Epithelial cell of prostate (primary cell): ENCODE results near the gene TMEM232.
A peak's percentile ranks its signal among the peaks of the same experiment; 100 is the strongest.
"Not testable (repeated sequence)": the region's sequence is repeated elsewhere in the genome, so short reads cannot be mapped to it uniquely, and the experiment has no call there.

ENCODE experiments used
- DNase-seq: peaks from one replicate; pipeline ENCODE4 v3.0.0-alpha.2; 2011; ENCODE audit warnings: low read depth, low spot score
- H3K27ac ChIP-seq: fragments of 450-650 bp; 2 replicates; pipeline ENCODE4 v1.5.1; 2017; ENCODE audit warnings: mild to moderate bottlenecking

TMEM232 gene

GRCh38 chr5:110544603-110545002 lies 181.9 kb downstream of the TMEM232 start:
- DNase-seq, result peak; percentile 2
- H3K27ac ChIP-seq, result no peak overlapping the region

DNA sequence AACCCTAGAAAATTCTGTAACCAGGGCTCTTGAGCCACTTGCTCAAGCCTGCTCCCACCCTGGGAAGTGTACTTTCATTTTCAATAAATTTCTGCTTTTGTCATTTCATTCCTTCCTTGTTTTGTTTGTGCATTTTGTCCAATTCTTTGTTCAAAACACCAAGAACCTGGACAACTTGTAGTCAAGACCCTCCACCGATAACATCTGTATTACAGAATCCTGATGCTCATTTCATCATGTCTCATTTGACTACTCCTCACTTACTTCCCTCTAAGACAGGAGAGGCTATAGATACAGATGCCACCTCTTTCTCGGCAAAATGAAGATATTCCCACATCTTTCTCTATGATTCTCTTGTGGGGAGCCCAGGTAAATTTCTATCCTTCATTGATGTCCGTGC lies 183.5 kb downstream of the TMEM232 start:
- no peak overlapping the region for H3K27ac ChIP-seq
- no peak for DNase-seq

DNA sequence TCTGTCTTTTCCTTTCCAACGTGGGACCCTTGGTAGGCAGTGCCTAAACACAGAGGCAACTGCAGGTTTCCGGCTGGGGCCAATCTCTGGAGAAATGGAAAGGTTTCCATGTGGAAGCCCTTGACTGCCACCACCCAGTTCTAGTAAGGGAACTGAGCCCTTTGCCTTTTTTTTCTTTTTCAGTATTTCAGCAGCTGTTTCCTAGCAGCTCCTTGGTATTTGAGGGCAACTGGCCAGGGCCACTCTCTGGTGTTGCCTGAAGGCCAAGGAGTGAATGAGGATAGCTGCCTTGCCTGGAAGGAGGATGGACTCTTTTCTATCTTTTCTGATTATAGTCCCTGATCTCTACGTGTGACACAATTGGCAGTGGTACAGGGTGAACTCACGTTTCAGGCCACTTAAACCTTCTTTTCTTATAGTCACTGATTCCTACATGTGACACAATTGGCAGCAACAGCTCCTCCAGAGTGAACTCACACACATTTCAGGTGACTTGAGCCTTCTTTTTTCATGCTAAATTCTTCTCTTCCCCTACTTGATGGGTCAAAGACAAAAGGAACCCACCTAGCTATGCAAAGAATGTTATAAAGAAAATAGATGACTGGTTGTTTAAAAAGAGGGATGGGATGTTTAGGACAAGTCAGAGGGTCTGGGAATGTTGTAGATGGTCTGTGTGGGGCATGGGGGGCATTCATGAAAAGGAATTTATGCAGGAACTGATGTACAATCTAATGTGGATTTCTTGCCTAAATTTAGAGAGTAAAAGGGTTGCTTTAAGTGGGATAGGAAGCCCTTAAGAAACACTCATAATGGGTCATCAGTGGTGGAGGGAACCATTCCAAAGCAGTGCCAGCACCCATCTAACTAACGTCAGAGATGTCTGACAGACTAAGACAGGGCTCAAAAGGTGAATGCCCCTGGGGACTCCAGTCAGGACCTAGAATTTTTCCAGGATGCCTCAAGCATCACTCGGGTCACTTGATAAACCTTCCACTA lies 190.1 kb downstream of the TMEM232 start:
- H3K27ac ChIP-seq, result no peak overlapping the region
- no peak for DNase-seq

DNA sequence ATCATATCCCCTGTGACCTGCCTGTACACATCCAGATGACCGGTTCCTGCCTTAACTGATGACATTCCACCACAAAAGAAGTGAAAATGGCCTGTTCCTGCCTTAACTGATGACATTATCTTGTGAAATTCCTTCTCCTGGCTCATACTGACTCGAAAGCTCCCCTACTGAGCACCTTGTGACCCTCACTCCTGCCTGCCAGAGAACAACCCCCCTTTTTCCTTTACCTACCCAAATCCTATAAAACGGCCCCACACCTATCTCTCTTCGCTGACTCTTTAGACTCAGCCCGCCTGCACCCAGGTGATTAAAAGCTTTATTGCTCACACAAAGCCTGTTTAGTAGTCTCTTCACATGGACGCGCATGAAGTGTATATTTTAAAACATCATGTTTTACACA lies 191.3 kb downstream of the TMEM232 start:
- H3K27ac ChIP-seq, DNase-seq: not testable (repeated sequence)

DNA sequence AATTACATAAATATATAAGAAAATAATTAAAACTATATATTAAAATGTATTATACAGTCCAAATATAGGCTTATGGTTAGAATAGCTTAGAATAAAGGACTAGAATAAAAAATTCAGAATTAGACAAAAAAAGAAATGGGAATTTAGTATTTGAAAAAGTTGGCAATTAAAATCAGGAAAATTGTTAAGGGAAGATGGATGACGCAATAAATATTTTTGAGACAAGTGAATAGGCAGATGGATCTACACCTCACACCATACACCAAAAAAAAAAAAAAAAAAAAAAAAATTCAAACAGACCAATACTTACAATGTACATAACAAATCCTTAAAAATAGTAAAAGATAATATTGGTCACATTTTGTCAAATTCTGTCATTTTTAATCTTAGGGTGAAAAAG lies 200.7 kb downstream of the TMEM232 start:
- no peak for DNase-seq
- H3K27ac ChIP-seq, result no peak overlapping the region

GRCh38 chr5:110517396-110517795 lies 209.1 kb downstream of the TMEM232 start:
- H3K27ac ChIP-seq, result no peak overlapping the region

DNA sequence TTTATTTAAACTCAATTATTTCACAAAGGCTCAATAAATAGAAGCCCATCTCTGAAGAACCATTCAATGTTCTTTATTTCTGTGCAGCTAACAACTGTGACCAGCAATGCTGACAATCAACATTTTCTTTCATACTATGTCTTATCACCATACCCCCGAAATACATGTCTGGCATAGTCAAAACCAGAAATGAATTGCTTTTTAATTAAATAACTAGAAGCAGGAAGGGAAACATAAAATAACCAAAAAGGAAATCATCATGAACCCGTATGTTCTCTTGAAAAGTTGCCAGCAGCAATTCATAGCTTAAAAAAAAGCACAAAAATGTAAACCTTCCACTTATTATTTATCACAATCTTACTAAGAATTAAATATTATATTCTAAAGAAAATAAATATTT lies 212.4 kb downstream of the TMEM232 start:
- DNase-seq, result no peak
- H3K27ac ChIP-seq, result no peak overlapping the region

More at GRCh38 chr5:110517396-110517795, 209.1 kb downstream of the TMEM232 start:
- DNase-seq, result no peak

GRCh38 chr5:110512266-110512665 lies 214.2 kb downstream of the TMEM232 start:
- H3K27ac ChIP-seq, result no peak overlapping the region
- DNase-seq, result no peak

- no peak overlapping the region for H3K27ac ChIP-seq
- DNase-seq, result no peak
Observed at GRCh38 chr5:110510146-110510545, 216.3 kb downstream of the TMEM232 start.

DNA sequence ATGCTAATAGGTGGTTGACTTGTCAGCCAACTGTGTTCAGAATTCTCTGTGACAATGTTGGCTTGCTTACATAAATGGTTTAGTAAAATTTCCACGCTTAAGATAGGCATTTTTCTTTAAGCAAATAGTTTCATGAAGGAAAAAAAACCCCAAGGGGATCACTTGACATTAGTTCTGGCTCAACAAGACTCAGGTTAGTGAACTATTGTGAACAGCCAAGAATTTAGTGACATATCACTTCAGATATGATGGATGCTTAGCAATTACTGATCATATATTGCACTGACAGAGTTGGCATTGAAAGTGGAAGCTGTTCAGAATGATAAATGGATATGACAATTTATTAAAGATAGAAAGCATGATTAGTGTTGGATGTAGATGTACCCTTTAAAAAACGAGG lies 218.5 kb downstream of the TMEM232 start:
- no peak for DNase-seq
- no peak overlapping the region for H3K27ac ChIP-seq

GRCh38 chr5:110506378-110506777 lies 220.1 kb downstream of the TMEM232 start:
- no peak for DNase-seq
- no peak overlapping the region for H3K27ac ChIP-seq

GRCh38 chr5:110496276-110496675 lies 230.2 kb downstream of the TMEM232 start:
- DNase-seq, result no peak
- no peak overlapping the region for H3K27ac ChIP-seq

GRCh38 chr5:110492446-110492845 lies 234.0 kb downstream of the TMEM232 start:
- no peak overlapping the region for H3K27ac ChIP-seq
- no peak for DNase-seq

DNA sequence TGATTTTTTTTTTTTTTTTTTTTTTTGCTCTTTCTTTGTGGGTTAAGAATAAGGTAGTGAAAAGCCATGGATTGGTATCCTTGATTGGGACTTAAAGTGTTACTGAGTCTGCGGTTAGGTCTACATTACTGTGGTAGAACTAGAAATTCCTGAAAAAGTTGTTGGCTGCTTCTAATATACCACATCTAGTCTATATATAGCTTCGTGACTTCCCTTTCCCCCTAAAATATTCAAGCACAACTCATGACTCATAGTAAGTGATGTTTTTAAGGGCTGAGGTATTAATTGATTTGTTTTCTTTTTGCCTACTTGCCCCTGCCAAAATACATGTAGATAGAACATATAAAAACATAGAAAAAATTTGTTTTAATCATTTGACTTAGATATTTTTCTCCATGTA lies 247.6 kb downstream of the TMEM232 start:
- H3K27ac ChIP-seq, result no peak overlapping the region
- no peak for DNase-seq

DNA sequence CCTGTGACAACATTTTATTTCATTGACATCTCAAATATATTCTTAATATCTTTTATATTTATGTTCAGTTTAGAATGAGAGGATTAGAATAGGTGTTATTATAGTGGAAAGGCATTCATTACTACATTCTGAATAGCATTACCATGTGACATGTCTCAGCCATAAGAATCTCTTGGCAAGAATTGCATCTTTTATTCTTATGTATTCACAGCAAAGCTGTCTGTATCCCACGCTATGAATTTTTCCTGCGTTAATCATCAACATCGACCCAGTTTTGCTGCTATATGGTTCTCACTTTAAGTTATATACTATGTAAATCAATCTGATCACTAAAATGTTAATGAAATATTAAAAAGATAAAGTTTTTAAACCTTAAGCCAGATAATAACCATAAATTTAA lies 248.6 kb downstream of the TMEM232 start:
- no peak for DNase-seq
- no peak overlapping the region for H3K27ac ChIP-seq

GRCh38 chr5:110476164-110476563 lies 250.3 kb downstream of the TMEM232 start:
- H3K27ac ChIP-seq, result no peak overlapping the region
- no peak for DNase-seq

- H3K27ac ChIP-seq, result no peak overlapping the region
Observed at GRCh38 chr5:110475529-110475928, 250.9 kb downstream of the TMEM232 start.

DNA sequence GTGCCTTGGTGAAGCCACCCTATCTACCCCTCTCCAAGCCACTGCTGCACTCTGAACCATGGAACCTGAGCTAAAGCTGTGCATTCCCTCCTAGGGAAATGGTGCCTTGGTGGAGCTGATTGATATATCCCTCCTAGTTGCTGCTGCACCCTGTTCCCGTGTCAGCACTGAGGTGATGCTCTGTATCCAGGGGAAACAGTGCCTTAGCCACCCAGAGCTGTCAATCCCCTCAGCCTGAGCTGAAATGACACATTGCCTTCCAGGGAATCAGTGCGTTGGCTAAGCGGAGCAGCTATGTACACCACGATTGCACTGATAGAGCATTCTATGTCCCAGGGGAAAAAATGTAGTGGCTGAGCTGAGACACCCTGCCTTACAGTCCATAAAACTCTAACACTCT lies 257.0 kb downstream of the TMEM232 start:
- no peak overlapping the region for H3K27ac ChIP-seq
- no peak for DNase-seq

More at GRCh38 chr5:110475529-110475928, 250.9 kb downstream of the TMEM232 start:
- no peak for DNase-seq

DNA sequence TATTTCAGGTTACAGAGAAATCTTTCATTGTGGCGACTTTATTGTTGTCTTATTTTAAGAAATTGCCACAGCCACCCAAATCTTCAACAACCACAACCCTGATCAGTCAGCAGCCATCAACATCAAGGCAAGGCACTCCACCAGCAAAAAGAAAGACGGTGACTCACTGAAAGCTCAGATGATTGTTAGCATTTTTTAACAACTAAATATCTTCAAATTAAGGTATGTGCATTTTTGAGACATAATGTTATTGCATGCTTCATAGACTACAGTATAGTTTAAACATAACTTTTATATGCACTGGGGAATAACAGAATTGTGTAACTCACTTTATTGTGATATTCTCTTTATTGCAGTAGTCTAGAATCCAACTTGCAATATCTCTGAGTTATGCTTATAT lies 263.4 kb downstream of the TMEM232 start:
- DNase-seq, result no peak
- no peak overlapping the region for H3K27ac ChIP-seq

GRCh38 chr5:110460837-110461236 lies 265.6 kb downstream of the TMEM232 start:
- DNase-seq, result no peak
- no peak overlapping the region for H3K27ac ChIP-seq

- DNase-seq, result no peak
- H3K27ac ChIP-seq, result no peak overlapping the region
Observed at GRCh38 chr5:110458313-110458712, 268.2 kb downstream of the TMEM232 start.

- DNase-seq, result no peak
Observed at GRCh38 chr5:110442856-110443255, 283.6 kb downstream of the TMEM232 start.

More at GRCh38 chr5:110442856-110443255, 283.6 kb downstream of the TMEM232 start:
- no peak overlapping the region for H3K27ac ChIP-seq
